ENCODE measurements around the gene CLCN7. TPM values are rescaled to one million over a fixed set of nuclear protein-coding genes. Genes with fewer than 3 reads are reported as not detected.
A peak's percentile ranks its signal among the peaks of the same experiment; 100 is the strongest.

Gene CLCN7
- total and polyA plus RNA-seq, 2 of the 13 experiments (the other 11 are each of a cell fraction or from before 2014, with no cell fraction given) = 24.6 to 25.1 TPM

- TF ChIP-seq, protein P1, sequence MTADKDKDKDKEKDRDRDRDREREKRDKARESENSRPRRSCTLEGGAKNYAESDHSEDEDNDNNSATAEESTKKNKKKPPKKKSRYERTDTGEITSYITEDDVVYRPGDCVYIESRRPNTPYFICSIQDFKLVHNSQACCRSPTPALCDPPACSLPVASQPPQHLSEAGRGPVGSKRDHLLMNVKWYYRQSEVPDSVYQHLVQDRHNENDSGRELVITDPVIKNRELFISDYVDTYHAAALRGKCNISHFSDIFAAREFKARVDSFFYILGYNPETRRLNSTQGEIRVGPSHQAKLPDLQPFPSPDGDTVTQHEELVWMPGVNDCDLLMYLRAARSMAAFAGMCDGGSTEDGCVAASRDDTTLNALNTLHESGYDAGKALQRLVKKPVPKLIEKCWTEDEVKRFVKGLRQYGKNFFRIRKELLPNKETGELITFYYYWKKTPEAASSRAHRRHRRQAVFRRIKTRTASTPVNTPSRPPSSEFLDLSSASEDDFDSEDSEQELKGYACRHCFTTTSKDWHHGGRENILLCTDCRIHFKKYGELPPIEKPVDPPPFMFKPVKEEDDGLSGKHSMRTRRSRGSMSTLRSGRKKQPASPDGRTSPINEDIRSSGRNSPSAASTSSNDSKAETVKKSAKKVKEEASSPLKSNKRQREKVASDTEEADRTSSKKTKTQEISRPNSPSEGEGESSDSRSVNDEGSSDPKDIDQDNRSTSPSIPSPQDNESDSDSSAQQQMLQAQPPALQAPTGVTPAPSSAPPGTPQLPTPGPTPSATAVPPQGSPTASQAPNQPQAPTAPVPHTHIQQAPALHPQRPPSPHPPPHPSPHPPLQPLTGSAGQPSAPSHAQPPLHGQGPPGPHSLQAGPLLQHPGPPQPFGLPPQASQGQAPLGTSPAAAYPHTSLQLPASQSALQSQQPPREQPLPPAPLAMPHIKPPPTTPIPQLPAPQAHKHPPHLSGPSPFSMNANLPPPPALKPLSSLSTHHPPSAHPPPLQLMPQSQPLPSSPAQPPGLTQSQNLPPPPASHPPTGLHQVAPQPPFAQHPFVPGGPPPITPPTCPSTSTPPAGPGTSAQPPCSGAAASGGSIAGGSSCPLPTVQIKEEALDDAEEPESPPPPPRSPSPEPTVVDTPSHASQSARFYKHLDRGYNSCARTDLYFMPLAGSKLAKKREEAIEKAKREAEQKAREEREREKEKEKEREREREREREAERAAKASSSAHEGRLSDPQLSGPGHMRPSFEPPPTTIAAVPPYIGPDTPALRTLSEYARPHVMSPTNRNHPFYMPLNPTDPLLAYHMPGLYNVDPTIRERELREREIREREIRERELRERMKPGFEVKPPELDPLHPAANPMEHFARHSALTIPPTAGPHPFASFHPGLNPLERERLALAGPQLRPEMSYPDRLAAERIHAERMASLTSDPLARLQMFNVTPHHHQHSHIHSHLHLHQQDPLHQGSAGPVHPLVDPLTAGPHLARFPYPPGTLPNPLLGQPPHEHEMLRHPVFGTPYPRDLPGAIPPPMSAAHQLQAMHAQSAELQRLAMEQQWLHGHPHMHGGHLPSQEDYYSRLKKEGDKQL (CRISPR knock-in tag; IDR thresholded peaks at IDR 0.05; ENCODE audit: low read depth) = no peak
- TF ChIP-seq ZNF557 (CRISPR knock-in tag; IDR thresholded peaks at IDR 0.05) (no peak), ZNF326 (CRISPR knock-in tag; IDR thresholded peaks at IDR 0.05; ENCODE audit: borderline replicate concordance) (no peak), ZNF543 (CRISPR knock-in tag; IDR thresholded peaks at IDR 0.05) (peak; percentile 55; the same call in 1 of the 2 replicates), TP53 (CRISPR knock-in tag; conservative IDR thresholded peaks at IDR 0.05) (0 out of 2 replicates have a peak, but pooled peaks have one; percentile 28), TFE3 (CRISPR knock-in tag; IDR thresholded peaks at IDR 0.05) (peak; percentile 37; the same call in 1 of the 2 replicates), ARID4A (CRISPR knock-in tag; IDR thresholded peaks at IDR 0.05; ENCODE audit: borderline replicate concordance) (peak; percentile 82), NFKB2 (CRISPR knock-in tag; IDR thresholded peaks at IDR 0.05; ENCODE audit: borderline replicate concordance) (no peak), ZUFSP (CRISPR knock-in tag; IDR thresholded peaks at IDR 0.05; ENCODE audit: borderline replicate concordance) (no peak), ZNF3 (CRISPR knock-in tag; IDR thresholded peaks at IDR 0.05) (no peak), ZSCAN21 (CRISPR knock-in tag; IDR thresholded peaks at IDR 0.05; ENCODE audit: borderline replicate concordance) (peak; percentile 61; the same call in 1 of the 2 replicates)
These were observed 18.3 kb upstream of the CLCN7 start, which contains the start of gene TELO2 (continued) for GRCh38 chr16:1492923-1493745.
